ENCODE data around the gene ELFN2. TPM values are rescaled to one million over a fixed set of nuclear protein-coding genes. Genes with fewer than 3 reads are reported as not detected.

Gene ELFN2
- total RNA-seq, 2 donors from 2014 or later, result 1.6 TPM; not detected in 1

DNA sequence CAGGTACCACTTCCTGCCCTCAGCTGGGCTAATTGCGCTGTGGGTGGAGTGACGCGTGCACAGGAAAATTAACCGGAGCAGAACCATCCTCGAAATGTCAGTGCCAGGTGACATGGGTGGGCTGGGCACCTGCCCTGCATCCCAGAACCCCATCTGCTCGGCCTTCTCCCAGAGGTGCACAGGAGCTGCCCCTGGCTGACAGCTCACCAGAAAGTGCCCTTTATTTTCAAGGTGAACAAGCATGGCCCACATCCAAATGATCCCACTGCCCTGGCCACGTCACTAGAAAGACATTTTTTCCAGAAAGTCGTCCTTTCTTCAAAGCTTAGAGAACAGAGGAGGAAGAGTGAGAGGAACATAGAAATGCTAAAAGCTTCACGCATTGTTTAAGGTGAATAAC, 4.1 kb upstream of the ELFN2 start:
- TF ChIP-seq POLR2A (IDR thresholded peaks at IDR 0.05), result no peak
- TF ChIP-seq, protein P1, sequence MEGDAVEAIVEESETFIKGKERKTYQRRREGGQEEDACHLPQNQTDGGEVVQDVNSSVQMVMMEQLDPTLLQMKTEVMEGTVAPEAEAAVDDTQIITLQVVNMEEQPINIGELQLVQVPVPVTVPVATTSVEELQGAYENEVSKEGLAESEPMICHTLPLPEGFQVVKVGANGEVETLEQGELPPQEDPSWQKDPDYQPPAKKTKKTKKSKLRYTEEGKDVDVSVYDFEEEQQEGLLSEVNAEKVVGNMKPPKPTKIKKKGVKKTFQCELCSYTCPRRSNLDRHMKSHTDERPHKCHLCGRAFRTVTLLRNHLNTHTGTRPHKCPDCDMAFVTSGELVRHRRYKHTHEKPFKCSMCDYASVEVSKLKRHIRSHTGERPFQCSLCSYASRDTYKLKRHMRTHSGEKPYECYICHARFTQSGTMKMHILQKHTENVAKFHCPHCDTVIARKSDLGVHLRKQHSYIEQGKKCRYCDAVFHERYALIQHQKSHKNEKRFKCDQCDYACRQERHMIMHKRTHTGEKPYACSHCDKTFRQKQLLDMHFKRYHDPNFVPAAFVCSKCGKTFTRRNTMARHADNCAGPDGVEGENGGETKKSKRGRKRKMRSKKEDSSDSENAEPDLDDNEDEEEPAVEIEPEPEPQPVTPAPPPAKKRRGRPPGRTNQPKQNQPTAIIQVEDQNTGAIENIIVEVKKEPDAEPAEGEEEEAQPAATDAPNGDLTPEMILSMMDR (IDR thresholded peaks at IDR 0.05), result no peak
- DNase-seq (no peak), ATAC-seq (no peak)
- Histone ChIP-seq H3K9me3 (no peaks in the 10 kb centered on the region), H3K4me3 (no peak overlapping the region), H3K27me3 (peaks cover 0 to 26% of the 10 kb centered on the region in 2 donors), H3K27ac (no peak overlapping the region), H3K4me1 (peaks cover 16% of the 10 kb centered on the region), H3K36me3 (replicated peaks in 1 of 2; ENCODE audit: insufficient read depth in 1 of 2, low read depth in 2 of 2) (no peaks in the 10 kb centered on the region)
- intact Hi-C loops (cut with DNase I), result no loop called here
- 58 to 59% methylated on average over 9 of the region's 9 CpGs for WGBS, 2 donors

DNA sequence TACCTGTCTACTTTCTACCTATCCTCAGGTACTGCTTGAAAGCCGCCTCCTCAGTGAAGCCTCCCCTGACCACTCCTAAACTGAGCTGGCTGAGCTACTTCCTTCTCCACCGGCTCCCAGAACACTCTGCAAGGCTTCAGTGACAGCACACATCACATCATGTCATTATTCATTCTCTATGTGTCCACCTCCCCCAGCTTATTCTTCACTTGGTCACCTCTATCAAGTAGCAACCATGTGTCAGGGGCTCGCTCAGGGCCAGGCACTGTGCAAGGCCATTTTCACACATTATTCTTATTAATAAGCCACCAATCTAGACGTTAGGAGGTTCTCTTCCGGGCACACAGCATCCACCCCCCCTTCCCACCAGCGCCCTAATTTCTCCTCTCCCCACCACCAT, 3.7 kb upstream of the ELFN2 start:
- no peaks in the 10 kb centered on the region for H3K9me3 ChIP-seq
- no peak for ATAC-seq
- WGBS, 2 donors, result 47 to 55% methylated on average over 6 of the region's 6 CpGs
- TF ChIP-seq, protein P1 (IDR thresholded peaks at IDR 0.05), result no peak
- TF ChIP-seq POLR2A (IDR thresholded peaks at IDR 0.05), result no peak
- peaks cover 21% of the 10 kb centered on the region for H3K4me1 ChIP-seq
- no peaks in the 10 kb centered on the region for H3K36me3 ChIP-seq (replicated peaks in 1 of 2; ENCODE audit: insufficient read depth in 1 of 2, low read depth in 2 of 2)
- intact Hi-C loops (cut with DNase I), result no loop called here
- H3K27me3 ChIP-seq, result peaks cover 0 to 27% of the 10 kb centered on the region in 2 donors
- no peak for DNase-seq
- no peak overlapping the region for H3K4me3 ChIP-seq
- H3K27ac ChIP-seq, result no peak overlapping the region

DNA sequence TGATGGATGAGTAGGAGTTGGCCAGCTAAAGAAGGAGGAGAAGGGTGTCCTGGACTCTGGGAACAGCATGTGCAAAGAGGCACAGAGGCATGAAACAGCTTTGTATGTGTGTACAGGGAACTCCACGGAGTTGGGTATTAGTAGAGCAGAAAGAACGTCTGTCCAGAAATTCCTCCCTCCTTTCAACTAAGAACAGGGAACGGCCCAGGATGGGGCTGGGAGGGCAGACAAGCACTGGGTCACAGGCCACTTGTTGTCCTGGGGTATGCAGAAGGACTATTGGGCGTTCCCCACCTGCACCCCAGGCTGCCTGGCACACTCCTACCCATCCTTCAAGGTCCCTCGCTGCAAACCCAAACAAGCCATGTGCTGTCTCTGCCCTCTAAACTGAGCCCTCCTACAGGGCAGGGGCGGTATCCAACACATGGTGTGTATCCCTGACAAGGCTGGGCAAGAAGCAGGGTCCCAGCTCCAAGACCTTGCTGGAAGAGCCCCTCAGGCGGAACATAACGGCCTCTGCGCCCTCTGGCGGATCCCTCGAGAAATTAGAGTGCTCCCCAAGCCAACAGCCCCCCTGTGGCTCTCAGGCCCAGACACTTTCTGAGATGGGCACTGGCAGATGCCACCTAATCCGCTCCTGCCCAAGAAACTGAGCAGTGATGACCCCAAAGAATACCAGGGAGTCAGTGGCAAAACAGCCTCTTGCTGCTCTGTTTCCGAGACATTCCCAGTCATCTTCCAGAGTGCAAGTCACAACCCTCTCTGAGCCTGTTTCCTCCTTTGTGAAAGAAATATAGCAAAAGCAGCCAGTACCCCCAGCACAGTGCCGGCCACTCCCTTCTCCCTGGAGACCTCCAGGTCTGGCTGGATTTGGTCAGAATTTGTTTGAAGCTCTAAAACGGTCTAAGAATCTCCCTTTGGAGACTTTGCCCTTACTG, 1.6 kb upstream of the ELFN2 start:
- DNase-seq (peak in 3 of 4 donors; percentile 37 to 51 (median 43)), ATAC-seq (no peak)
- peaks cover 0 to 27% of the 10 kb centered on the region in 2 donors for H3K27me3 ChIP-seq
- H3K36me3 ChIP-seq (replicated peaks in 1 of 2; ENCODE audit: insufficient read depth in 1 of 2, low read depth in 2 of 2), result no peaks in the 10 kb centered on the region
- TF ChIP-seq, protein P1 (IDR thresholded peaks at IDR 0.05), result peak; percentile 35 to 66 (median 53)
- TF ChIP-seq POLR2A (IDR thresholded peaks at IDR 0.05), result no peak
- H3K9me3 ChIP-seq, result no peaks in the 10 kb centered on the region
- 18 to 38% methylated on average over 10 to 15 of the region's 15 CpGs for WGBS, 2 donors
- peaks cover 22% of the 10 kb centered on the region for H3K4me1 ChIP-seq
- intact Hi-C loops (cut with DNase I), result no loop called here
- no peak overlapping the region for H3K4me3 ChIP-seq
- no peak overlapping the region for H3K27ac ChIP-seq

DNA sequence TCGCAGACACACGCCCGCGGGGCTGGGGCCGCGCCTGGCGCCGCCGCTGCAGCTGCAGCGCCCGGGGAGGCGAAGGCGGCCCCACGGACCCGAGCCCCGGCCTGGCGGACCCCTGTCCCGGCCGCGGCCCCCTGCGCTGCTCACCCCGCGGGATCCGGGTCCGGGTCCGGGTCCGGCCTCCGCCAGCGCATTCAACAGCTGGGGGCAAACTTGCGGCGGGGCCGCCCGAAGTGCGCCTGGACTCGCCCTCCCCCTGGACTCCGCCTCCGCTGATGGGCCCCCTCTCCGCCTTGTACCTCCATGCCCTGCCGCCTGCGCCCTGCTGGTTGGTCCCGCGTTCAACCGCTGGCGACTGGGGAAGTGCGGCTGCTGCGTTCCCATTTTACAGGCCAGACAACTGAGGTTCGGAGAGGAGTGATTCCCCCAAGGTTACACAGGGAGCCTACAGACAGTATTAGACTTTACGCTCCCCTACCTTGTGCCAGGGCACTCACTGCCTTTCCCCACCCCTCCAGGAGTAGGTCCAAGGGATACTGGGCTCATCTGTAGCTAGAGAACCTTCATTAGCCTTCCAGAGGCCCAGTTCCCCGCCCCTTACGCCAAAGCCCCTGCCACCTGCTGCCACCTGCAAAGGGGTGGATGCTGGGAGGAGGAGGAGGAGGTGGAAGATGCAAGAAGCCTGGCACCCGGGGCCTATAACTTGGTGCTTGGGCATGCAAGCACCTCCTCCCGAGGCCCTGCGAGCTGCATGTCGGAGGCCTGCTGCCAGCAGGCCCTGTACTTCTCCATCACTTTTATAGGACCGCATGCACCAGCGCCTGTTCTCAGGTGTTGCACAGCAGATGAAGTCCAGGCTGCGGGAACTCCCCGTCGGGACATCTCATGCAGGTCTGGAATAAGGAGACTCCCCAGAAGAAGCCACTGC, 694 bp upstream of the ELFN2 start:
- intact Hi-C loops (cut with DNase I), result no loop called here
- 17 to 50% methylated on average over 12 to 55 of the region's 59 CpGs for WGBS, 2 donors
- peaks cover 22% of the 10 kb centered on the region for H3K4me1 ChIP-seq
- no peak overlapping the region for H3K4me3 ChIP-seq
- no peaks in the 10 kb centered on the region for H3K36me3 ChIP-seq (replicated peaks in 1 of 2; ENCODE audit: insufficient read depth in 1 of 2, low read depth in 2 of 2)
- TF ChIP-seq, protein P1 (IDR thresholded peaks at IDR 0.05), result no peak
- TF ChIP-seq POLR2A (IDR thresholded peaks at IDR 0.05), result no peak
- H3K27me3 ChIP-seq, result peaks cover 0 to 27% of the 10 kb centered on the region in 2 donors
- no peak overlapping the region for H3K27ac ChIP-seq
- ATAC-seq (no peak), DNase-seq (no peak)
- no peaks in the 10 kb centered on the region for H3K9me3 ChIP-seq
